IPS DF 4.7 (cell line): ENCODE results near the gene HLA-DOA.

Experiments
- DNase-seq: peaks from one replicate; pipeline ENCODE4 v3.0.0-alpha.2; 2013; ENCODE audit warnings: low spot score; ENCODE audit errors: extremely low read depth

HLA-DOA gene

GRCh38 chr6:32967151-32968091, 42.0 kb downstream of the HLA-DOA start:
- DNase-seq, result peak; percentile 66

- DNase-seq, result no peak
Observed at GRCh38 chr6:32964776-32965175, 44.6 kb downstream of the HLA-DOA start.

GRCh38 chr6:32963866-32964265, 45.5 kb downstream of the HLA-DOA start:
- DNase-seq, result no peak

GRCh38 chr6:32962213-32962826, 47.1 kb downstream of the HLA-DOA start:
- no peak for DNase-seq

- DNase-seq, result no peak
Observed at GRCh38 chr6:32960563-32960962, 48.8 kb downstream of the HLA-DOA start.

- DNase-seq, result no peak
Observed at GRCh38 chr6:32956176-32956575, 53.2 kb downstream of the HLA-DOA start.

- peak; percentile 75 for DNase-seq
Observed at GRCh38 chr6:32954986-32955802, 54.2 kb downstream of the HLA-DOA start.

- no peak for DNase-seq
Observed at GRCh38 chr6:32954267-32954666, 55.1 kb downstream of the HLA-DOA start.
